Nephron progenitor cell (in vitro differentiated cells): Measurements from ENCODE around the gene AFG1L.
A peak's percentile ranks its signal among the peaks of the same experiment; 100 is the strongest.
"Not testable (repeated sequence)": the region's sequence is repeated elsewhere in the genome, so short reads cannot be mapped to it uniquely, and the experiment has no call there.

Experiments used
- DNase-seq: peaks from one replicate; pipeline ENCODE4 v3.0.0; 2021
- H3K27ac Mint-ChIP-seq: 2 replicates; pipeline ENCODE4 v1.8.0; 2021; ENCODE audit warnings: mild to moderate bottlenecking, moderate library complexity, mixed read lengths
- H3K27me3 Mint-ChIP-seq: 2 replicates; pipeline ENCODE4 v1.8.0; 2021; ENCODE audit warnings: mild to moderate bottlenecking, low read depth, mixed read lengths; ENCODE audit not compliant: poor library complexity
- H3K36me3 Mint-ChIP-seq: 2 replicates; pipeline ENCODE4 v1.8.0; 2021; ENCODE audit warnings: low read depth, mixed read lengths
- H3K4me1 Mint-ChIP-seq: 2 replicates; pipeline ENCODE4 v1.8.0; 2021; ENCODE audit warnings: mixed read lengths
- H3K4me3 Mint-ChIP-seq: 2 replicates; pipeline ENCODE4 v1.8.0; 2021; ENCODE audit warnings: mild to moderate bottlenecking, moderate library complexity, mixed read lengths
- H3K9me3 Mint-ChIP-seq: 2 replicates; pipeline ENCODE4 v1.8.0; 2021; ENCODE audit warnings: mild to moderate bottlenecking, moderate library complexity, mixed read lengths
- TF ChIP-seq, protein P1 (sequence below): fragments of 200-600 bp; sonication (generic); IDR thresholded peaks from 2 replicates; pipeline ENCODE4 v1.5.0; 2021; ENCODE audit warnings: antibody characterized with exemption

Gene AFG1L

DNA sequence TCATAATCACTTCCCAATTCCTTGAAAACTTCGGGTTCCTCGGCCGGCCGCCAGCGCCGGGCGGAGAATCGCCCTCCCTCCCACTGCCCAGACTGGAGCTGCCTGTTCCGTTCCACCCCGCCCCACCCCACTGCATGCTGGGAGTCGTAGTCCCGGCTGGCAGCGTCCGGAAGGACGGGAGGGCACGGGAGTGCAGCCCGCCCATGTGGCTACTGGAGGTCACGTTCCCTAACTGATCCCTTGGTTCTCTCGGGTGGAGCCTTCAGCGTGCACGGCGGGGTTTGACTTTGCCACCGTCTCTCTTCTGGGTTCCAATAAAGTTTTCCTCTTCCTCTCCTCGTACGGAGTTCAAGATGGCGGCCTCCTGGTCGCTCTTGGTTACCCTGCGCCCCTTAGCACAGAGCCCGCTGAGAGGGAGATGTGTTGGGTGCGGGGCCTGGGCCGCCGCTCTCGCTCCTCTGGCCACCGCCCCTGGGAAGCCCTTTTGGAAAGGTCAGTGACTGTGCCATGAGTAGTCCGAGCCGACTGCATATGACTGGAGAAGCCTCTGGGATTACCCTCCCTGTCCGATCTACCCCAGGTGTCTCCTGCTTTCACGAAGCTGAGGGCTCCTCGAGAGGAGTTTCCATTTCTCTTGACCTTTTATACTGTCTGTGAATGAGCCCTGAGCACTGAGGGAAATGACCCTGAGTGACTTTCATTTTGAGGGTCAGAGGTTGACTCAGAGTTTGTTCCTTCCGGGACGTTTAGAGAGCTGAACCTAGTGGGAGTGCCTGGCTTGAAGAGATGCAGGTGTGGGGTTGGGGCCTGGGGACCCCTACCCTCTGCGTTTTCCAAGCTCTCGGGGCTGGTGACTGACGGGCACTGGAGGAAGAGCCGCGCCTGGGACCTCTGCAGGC, at the start of gene AFG1L:
TSS of gene AFG1L (plus strand) at position 328 of the 899 bp plus-strand sequence. CDS start at position 354, 26 bp downstream.
- Mint-ChIP-seq H3K36me3 (no peaks in the 10 kb centered on the region), H3K4me1 (peaks cover 24% of the 10 kb centered on the region), H3K9me3 (no peaks in the 10 kb centered on the region), H3K27me3 (peaks cover 3% of the 10 kb centered on the region), H3K27ac (peak within 1 kb of the TSS; percentile 98), H3K4me3 (peak within 1 kb of the TSS; percentile 97)
- TF ChIP-seq, protein P1, sequence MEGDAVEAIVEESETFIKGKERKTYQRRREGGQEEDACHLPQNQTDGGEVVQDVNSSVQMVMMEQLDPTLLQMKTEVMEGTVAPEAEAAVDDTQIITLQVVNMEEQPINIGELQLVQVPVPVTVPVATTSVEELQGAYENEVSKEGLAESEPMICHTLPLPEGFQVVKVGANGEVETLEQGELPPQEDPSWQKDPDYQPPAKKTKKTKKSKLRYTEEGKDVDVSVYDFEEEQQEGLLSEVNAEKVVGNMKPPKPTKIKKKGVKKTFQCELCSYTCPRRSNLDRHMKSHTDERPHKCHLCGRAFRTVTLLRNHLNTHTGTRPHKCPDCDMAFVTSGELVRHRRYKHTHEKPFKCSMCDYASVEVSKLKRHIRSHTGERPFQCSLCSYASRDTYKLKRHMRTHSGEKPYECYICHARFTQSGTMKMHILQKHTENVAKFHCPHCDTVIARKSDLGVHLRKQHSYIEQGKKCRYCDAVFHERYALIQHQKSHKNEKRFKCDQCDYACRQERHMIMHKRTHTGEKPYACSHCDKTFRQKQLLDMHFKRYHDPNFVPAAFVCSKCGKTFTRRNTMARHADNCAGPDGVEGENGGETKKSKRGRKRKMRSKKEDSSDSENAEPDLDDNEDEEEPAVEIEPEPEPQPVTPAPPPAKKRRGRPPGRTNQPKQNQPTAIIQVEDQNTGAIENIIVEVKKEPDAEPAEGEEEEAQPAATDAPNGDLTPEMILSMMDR, result no peak
- DNase-seq, result peak; percentile 92

DNA sequence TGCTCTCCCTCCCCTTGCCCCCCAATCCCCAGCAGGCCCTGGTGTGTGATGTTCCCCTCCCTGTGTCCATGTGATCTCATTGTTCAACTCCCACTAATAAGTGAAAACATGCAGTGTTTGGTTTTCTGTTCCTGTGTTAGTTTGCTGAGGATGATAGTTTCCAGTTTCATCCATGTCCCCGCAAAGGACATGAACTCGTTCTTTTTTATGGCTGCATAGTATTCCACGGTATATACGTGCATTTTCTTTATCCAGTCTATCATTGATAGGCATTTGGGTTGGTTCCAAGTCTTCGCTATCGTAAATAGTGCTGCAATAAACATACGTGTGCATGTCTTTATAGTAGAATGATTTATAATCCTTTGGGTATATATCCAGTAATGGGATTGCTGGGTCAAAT, 49.8 kb upstream of the AFG1L start:
- Mint-ChIP-seq H3K9me3 (peaks cover 43% of the 10 kb centered on the region), H3K36me3 (peaks cover 74% of the 10 kb centered on the region)
- H3K4me1 Mint-ChIP-seq, H3K27me3 Mint-ChIP-seq, H3K27ac Mint-ChIP-seq, H3K4me3 Mint-ChIP-seq, DNase-seq: not testable (repeated sequence)

DNA sequence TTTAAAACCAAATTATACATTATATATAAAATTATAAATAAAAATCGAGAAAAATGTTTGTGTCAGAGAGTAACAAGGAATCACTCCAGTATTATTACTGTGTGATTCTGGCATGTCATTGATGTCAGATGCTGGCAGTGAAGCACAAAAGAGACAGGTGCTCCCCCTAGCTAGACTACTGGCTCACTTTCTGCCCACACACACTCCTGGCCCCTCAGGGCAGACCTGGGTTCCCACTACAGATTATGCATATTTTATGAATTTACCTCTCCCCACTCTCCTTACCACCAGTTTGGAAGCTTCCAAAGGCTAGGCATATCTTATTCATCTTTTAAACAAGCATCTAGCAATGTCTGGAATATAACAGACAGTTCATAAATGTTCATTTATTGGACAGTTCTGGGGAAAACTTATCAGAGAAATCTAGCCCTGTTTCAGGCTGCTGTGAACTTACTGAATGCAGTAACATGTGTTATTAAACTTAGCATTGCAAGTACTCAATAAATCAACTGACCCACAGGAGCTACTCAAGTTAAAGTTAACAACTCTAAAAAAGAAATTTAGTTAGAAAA, 46.8 kb upstream of the AFG1L start:
- Mint-ChIP-seq H3K27me3 (peaks cover 3% of the 10 kb centered on the region), H3K27ac (no peak overlapping the region), H3K4me1 (peaks cover 4% of the 10 kb centered on the region), H3K36me3 (peaks cover 50% of the 10 kb centered on the region), H3K9me3 (peaks cover 22% of the 10 kb centered on the region), H3K4me3 (no peak overlapping the region)
- no peak for DNase-seq
- TF ChIP-seq, protein P1, result no peak

DNA sequence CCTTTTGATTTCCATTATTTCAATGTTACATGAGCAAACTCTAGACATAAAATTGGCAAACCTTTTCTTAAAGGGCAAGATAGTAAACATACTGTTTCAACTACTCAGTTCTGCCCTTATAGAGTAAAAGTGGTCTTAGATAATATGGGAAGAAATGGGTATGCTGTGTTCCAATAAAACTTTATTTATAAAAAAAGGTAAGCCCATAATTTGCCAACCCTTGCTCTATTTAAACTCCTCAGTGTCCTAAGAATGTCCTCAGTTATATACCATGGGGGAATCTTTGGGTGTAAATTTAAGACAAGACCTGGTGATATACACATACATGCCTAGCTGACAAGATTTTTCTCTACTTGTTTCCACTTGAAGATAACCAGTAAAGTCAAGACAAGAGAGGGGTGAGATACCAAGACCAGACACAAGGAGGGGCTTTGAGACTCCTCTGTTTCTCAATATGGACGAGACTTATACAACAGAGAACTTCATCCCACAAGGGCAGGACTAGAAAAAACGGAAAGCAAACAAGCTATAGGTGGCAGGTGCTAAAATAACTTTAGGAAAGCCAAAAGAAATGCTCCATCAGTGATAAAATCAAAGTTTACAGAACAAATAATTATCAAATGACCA, 44.5 kb upstream of the AFG1L start:
- Mint-ChIP-seq H3K4me1 (peaks cover 4% of the 10 kb centered on the region), H3K36me3 (peaks cover 46% of the 10 kb centered on the region), H3K9me3 (peaks cover 7% of the 10 kb centered on the region), H3K27me3 (peaks cover 3% of the 10 kb centered on the region), H3K4me3 (no peak overlapping the region), H3K27ac (no peak overlapping the region)
- TF ChIP-seq, protein P1, result peak; percentile 31
- no peak for DNase-seq

DNA sequence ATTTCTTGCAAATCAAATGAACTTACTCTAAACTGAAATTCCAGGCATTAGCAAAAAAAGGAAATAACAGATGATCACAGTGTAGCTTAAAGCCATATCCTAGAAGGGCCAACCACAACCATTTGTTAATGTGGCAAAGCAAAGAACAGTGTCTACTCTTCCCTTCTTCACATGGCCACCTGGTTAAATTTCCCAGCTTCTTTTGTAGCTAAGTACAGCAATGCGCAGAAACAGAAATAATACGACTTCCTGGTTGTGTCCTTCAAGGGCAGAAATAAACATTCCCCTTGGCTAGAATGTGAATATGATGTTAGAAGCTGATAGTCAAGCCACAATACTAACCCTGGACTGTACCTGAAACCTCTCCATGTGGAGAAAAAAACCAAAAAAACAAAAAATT, 43.6 kb upstream of the AFG1L start:
- TF ChIP-seq, protein P1, result no peak
- DNase-seq, result no peak
- no peak overlapping the region for H3K27ac Mint-ChIP-seq
- peaks cover 4% of the 10 kb centered on the region for H3K4me1 Mint-ChIP-seq
- peaks cover 38% of the 10 kb centered on the region for H3K36me3 Mint-ChIP-seq
- H3K4me3 Mint-ChIP-seq, result no peak overlapping the region
- no peaks in the 10 kb centered on the region for H3K9me3 Mint-ChIP-seq
- peaks cover 3% of the 10 kb centered on the region for H3K27me3 Mint-ChIP-seq

DNA sequence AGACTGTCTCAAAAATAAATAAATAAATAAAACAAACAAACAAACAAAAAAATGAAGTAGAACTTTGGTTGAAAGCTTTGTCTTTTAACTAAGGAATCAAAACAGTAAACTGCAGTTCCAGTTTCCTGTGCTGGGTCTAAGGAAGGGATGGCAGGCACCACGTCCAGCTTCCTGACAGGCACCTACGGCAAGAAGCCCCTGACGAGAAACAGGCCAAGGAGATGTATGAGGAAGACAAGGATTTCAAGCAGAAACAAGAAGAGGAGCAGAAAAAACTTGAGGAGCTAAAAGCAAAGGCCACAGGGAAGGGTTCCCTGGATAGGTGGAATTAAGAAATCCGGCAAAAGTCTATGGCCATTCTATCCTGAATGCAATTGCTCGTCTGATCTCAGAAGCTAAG, 42.8 kb upstream of the AFG1L start:
- DNase-seq, result no peak
- no peak overlapping the region for H3K4me3 Mint-ChIP-seq
- H3K36me3 Mint-ChIP-seq, result peaks cover 37% of the 10 kb centered on the region
- no peaks in the 10 kb centered on the region for H3K9me3 Mint-ChIP-seq
- peaks cover 3% of the 10 kb centered on the region for H3K27me3 Mint-ChIP-seq
- peaks cover 4% of the 10 kb centered on the region for H3K4me1 Mint-ChIP-seq
- H3K27ac Mint-ChIP-seq, result no peak overlapping the region
- TF ChIP-seq, protein P1, result no peak
